Measurements from ENCODE around the gene NELFE.
A peak's percentile ranks its signal among the peaks of the same experiment; 100 is the strongest.
"Not testable (repeated sequence)": the region's sequence is repeated elsewhere in the genome, so short reads cannot be mapped to it uniquely, and the experiment has no call there.

The NELFE gene, protein sequence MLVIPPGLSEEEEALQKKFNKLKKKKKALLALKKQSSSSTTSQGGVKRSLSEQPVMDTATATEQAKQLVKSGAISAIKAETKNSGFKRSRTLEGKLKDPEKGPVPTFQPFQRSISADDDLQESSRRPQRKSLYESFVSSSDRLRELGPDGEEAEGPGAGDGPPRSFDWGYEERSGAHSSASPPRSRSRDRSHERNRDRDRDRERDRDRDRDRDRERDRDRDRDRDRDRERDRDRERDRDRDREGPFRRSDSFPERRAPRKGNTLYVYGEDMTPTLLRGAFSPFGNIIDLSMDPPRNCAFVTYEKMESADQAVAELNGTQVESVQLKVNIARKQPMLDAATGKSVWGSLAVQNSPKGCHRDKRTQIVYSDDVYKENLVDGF

DNA sequence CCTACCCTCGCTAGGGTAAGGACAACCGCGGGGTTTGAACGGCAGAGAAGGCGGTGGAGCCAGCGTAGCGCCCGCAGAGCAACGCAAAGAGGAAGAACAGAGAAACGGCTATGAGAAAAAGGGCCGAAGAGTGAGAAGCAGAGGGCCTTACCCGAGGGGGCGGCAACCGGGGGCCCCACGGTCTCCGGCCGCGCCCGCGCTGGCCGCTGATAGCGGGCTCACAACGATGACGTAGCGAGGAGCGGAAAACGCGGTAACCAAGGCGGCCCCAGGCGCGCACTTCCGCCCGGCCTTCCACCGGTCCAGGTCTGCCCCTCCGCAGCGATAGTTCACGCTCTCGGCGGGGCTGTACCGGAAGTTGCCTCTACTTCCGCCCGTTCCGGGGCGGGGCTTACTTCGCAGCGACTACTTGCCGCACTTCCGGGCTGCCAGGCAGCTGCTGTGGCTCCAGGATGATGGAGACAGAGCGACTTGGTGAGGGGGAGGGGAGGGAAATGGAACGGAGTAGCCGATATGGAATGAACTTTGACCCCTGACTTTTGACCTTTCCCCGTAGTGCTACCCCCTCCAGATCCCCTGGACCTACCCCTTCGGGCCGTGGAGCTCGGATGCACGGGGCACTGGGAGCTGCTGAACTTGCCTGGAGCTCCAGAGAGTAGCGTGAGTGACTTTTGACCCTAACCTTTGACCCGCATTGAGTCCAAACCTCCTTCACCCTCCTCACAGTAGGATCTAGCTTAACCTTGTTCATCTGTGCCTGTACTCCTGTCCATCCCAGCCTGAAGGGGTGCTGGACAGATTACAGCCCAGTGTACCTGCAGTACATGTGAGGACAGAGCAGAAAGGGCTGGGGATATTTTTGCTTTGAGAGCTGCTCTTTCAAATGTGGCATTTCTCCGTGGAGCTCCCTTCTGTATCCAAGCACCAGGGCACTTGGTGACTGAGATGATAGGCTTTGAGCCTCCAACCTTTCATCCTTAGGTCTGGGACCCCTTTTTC is at the start of gene NELFE, which contains the start of gene SKIC2:
TSS of gene NELFE (minus strand) at position 231 of the 999 bp plus-strand sequence. CDS start 525 bp downstream, outside the sequence.
TSS of gene SKIC2 (plus strand) at position 435 of the 999 bp plus-strand sequence. CDS start at position 453, 18 bp downstream.
- peak; percentile 79 for DNase-seq

DNA sequence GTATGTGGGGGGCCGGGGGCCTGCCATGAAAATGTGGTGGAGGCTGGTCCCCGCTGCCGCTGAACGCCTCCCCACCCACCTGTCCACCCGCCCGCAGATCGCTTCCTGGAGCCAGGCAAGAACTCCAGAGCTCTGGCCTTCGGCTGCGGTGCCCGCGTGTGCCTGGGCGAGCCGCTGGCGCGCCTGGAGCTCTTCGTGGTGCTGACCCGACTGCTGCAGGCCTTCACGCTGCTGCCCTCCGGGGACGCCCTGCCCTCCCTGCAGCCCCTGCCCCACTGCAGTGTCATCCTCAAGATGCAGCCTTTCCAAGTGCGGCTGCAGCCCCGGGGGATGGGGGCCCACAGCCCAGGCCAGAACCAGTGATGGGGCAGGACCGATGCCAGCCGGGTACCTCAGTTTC is 49.3 kb upstream of the NELFE start:
- DNase-seq = not testable (repeated sequence)

DNA sequence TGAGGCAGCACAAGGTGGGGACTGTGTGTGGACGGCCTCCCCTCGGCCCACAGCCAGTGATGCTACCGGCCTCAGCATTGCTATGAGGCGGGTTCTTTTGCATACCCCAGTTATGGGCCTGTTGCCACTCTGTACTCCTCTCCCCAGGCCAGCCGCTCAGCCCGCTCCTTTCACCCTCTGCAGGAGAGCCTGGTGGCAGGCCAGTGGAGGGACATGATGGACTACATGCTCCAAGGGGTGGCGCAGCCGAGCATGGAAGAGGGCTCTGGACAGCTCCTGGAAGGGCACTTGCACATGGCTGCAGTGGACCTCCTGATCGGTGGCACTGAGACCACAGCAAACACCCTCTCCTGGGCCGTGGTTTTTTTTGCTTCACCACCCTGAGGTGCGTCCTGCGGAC is 48.3 kb upstream of the NELFE start:
- DNase-seq = not testable (repeated sequence)

DNA sequence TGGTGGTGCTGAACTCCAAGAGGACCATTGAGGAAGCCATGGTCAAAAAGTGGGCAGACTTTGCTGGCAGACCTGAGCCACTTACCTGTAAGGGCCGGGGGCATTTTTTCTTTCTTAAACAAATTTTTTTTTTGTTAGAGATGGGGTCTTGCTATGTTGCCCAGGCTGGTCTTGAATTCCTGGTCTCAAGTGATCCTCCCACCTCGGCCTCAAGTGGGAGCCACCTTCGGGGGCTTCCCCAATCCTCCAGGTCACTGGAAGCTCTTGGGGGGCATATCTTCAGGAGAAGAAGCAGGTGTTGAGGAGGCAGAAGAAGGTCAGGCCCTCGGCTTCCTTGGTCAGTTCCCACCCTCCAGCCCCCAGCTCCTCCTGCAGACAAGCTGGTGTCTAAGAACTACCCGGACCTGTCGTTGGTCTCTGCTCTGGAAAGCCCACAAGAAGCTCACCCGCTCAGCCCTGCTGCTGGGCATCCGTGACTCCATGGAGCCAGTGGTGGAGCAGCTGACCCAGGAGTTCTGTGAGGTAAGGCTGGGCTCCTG is 47.3 kb upstream of the NELFE start:
- DNase-seq = not testable (repeated sequence)

DNA sequence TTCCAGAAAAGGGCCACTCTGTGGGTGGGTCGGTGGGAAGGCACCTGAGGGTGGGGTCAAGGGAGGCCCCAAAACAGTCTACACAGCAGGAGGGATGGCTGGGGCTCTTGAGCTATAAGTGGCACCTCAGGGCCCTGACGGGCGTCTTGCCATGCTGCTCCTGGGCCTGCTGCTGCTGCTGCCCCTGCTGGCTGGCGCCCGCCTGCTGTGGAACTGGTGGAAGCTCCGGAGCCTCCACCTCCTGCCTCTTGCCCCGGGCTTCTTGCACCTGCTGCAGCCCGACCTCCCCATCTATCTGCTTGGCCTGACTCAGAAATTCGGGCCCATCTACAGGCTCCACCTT is 46.7 kb upstream of the NELFE start:
- not testable (repeated sequence) for DNase-seq

DNA sequence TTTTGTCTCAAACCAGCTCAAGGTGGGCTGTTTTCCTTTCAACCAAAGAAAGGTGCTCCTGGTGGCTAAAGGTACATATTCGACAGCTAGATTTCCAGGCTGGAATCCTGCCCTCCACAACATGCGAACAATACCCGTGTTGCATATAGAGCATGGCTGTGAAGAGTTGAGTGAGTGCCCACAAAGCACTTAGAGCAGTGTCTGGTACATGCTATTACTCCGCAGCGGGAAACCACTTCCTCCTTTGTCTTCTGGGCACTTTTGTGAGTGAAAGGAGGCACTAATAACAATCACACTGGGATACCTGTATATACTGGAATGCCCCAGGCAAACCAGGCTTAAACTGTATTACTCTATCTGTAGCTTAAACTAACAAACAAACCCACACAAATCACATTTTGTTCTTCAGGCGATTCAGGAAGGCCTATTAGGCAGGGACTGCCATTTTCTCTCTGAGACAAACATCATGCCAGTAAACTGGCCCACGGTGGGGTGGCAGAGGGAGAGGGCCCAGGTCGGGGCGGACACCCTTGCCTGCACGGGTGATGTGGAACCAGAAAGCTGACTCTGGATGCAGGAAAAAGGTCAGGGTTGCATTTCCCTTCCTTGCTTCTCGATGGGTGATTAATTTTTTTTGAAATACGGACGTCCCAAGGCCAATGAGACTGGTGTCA is 46.2 kb upstream of the NELFE start:
- DNase-seq = not testable (repeated sequence)

DNA sequence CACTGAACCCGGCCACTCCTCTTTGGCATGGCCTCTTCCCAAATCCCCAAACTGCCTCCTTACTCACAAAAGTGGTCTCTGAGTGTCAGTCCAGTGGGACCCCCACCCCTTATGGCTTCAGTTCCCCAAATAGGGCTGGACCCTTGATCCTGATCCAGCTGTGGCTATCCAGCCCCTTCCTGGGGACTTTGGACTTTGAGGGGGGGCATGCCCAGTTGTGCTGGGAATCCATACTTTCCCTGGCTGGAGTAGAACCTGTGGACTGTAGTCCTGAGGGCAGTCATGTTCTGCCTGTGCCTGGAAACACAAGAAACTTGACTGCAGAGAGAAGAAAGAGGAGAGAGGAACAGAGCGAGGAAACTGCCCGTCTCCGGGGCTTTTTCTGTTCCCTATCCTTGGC is 45.6 kb upstream of the NELFE start:
- DNase-seq = not testable (repeated sequence)

DNA sequence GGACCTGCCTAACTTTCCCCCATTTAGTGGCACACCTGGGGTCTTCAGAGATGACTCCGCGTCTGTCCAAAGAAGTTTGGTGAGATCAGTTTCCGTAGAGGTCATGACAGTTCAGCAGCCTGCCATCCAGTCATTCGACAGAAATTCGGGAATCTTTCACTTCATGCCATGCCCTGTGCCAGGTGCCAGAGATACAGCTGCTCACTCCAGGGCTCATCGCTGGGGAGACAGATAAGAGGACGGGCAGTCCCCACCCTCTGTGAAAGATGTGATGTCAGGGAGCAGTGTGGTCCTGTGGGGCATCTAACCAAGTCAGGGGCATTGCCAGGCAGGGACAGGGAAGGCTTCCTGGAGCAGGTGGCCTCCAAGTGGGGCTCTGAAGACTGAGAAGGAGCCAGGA is 44.5 kb upstream of the NELFE start:
- DNase-seq = not testable (repeated sequence)

DNA sequence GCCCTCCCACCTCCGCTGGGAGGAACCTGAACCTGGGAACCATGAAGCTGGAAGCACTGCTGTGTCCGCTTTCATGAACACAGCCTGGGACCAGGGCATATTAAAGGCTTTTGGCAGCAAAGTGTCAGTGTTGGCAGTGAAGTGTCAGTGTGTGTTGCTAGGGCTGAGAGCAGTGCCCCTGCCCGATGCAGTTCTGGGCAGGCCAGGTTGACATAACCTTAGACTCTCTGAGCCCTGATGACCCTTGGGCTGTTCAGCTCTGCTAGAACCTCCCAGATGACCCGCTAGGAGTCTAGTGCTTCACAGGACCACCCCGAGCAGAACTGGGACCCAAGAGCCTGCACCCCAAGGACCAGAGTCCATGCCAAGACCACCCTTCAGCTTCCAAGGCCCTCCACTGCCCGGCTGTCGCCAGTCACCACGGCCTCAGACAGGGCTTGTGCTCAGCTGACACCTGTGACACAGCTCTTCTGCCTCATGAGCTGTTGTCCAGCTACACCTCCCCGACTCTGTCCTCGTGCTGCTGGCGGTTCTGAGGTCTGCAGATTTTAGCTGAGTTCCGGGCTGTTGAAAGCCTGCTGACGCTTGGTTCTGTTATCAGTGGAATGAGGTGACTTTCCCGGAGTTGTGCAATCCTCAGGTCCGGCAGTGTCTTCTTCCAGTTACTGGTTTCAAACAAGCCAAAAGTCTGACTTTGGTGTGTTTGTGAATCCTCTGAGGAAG is 43.9 kb upstream of the NELFE start:
- DNase-seq = not testable (repeated sequence)

DNA sequence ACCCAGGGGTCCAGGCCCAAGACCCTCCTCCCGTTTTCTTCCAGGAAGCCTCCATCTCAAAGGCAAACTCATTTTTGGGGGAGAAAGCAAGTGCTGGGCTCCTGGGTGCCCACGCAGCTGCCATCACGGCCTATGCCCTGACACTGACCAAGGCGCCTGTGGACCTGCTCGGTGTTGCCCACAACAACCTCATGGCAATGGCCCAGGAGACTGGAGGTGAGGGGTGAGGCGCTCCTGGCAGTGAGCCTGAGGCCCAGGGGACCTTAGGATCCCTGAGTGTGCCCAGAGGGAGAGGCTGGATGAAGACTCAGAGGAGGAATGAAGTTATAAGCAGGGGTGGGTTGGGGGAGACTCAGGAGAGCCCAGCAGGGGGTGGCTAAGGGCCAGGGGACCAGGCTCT is 37.6 kb upstream of the NELFE start:
- not testable (repeated sequence) for DNase-seq

DNA sequence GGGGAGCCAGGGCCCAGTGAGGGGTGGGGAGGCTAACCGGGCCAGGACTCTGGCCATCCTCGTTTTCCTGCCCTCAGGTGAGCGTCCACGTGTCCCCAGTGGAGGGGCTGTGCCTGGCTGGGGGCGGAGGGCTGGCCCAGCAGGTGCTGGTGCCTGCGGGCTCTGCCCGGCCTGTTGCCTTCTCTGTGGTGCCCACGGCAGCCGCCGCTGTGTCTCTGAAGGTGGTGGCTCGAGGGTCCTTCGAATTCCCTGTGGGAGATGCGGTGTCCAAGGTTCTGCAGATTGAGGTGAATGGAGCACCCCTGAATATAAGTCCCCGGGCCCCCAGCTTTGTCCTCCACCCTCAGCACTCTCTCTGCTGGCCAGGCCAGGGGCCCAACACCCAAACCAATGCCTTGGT is 35.6 kb upstream of the NELFE start:
- not testable (repeated sequence) for DNase-seq

DNA sequence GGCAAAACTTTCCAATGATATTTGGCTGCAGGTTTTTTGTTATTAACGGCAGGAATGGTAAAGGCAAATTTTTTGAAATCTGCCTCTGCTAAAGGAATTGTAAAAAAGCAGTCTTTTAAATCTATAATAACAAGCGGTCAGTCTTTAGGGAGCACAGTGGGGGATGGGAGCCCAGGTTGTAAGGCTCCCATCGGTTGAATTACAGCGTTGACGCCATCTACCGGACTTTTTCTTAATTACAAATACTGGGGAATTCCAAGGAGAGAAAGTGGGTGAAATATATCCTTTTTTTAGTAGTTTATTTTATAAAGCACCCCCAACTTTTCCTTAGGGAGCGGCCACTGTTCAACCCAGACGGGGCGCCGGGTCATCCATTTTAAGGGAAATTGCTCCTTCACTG is 30.6 kb upstream of the NELFE start:
- DNase-seq = not testable (repeated sequence)

DNA sequence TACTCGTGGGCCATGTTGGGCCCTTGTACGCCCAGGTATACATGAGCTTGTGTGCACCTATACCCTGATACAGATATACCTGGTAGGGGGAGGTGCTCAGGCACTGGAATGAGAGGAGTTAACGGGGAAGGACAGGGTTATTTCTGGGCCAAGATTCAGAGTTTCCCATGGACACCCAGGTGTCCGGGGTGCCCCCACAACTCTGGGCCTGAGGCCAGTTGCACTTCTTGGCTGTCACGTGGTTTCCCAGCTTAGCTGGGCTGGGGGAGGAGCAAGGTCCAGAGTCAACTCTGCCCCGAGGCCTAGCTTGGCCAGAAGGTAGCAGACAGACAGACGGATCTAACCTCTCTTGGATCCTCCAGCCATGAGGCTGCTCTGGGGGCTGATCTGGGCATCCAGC is 23.0 kb upstream of the NELFE start, which contains the start of gene C4A:
TSS of gene C4A (plus strand) at position 314 of the 400 bp plus-strand sequence. CDS start at position 365, 51 bp downstream.
- DNase-seq = not testable (repeated sequence)

DNA sequence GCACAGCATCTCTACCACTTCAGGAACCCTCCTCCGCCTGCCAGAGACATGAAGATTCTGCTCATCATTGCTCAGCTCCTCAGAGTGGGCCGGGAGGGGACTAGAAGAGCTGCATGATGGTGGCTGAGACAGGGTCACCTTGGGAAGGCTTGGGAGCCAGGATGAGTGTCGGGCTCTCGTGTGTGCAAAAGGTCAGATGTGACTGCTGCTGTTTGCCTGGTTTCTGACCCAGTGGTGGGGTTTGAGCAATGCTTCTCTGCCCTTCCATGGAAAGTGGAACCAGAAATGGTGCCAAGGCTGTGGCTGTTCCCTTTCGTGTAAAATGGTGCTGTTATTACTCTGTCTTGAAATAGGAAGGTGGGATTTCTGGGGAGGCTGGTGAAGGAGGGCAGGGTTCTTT is 22.2 kb upstream of the NELFE start:
- DNase-seq = not testable (repeated sequence)

DNA sequence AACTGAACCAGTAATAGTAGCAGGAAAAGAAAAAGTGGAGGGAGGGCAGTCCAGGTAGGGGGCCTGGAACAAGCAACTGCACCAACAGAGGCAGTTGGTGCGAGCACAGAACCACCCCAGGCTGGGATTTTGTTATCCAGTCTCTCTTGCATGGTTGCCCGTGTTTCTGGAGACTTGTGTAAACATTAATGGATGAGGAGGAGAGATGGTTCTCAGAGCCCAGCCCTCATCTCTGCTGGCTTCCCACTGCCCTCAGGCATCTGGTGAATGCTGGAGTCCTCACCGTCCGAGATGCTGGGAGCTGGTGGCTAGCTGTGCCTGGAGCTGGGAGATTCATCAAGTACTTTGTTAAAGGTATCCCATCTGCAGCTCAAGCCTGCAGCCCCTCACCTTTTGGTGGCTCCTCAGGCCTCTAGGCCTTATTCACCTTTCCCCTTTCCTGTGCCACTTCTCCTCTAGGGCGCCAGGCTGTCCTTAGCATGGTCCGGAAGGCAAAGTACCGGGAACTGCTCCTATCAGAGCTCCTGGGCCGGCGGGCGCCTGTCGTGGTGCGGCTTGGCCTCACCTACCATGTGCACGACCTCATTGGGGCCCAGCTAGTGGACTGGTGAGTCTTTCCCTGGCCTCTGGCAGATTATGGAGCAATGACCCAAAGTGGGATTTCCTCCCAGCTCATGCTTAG is 21.6 kb upstream of the NELFE start:
- DNase-seq = not testable (repeated sequence)

DNA sequence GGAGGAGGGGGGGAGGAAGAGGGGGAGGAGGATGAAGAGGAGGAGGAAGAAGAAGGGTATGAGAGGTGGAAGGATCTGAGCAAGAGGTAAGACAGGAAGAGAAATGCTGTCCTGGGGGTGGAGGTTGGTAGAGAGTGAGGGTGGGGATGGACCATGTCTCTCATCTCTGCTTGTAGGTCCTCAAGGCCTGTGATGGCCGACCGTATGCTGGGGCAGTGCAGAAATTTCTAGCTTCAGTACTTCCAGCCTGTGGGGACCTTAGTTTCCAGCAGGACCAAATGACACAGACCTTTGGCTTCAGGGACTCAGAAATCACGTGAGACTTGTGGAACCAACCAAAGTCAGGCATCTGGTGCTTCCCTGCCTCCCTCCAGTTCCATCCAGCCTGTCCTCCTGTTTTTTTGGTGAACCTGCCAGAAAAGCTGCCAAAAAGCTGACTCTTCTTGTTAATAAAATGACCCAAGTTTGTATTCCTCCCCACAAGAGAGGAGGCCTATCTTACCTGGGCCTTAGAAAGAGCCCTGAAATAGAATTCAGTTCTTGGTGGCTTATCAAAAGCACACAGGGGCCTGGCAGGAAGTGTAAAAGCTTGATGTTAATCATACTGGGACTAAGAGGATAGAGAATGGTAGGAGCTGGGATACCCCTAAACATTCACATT is 20.6 kb upstream of the NELFE start:
- DNase-seq = no peak

DNA sequence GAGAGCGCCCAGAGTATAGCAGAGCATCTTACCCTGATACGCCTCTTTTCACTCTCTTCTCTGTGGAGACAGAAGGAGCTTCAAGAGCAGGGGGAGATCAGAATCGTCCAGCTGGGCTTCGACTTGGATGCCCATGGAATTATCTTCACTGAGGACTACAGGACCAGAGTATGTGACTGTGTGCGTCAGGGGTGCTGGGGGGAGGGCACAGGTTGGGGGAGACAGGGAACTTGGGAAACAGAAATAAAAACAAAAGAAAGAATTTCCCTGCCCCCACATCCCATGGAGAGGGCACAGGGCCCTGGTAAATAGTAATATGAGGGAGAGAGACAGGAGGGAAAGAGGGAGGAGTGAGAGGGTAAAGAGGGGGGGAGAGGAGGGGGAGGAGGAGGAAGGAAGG is 20.1 kb upstream of the NELFE start:
- no peak for DNase-seq

DNA sequence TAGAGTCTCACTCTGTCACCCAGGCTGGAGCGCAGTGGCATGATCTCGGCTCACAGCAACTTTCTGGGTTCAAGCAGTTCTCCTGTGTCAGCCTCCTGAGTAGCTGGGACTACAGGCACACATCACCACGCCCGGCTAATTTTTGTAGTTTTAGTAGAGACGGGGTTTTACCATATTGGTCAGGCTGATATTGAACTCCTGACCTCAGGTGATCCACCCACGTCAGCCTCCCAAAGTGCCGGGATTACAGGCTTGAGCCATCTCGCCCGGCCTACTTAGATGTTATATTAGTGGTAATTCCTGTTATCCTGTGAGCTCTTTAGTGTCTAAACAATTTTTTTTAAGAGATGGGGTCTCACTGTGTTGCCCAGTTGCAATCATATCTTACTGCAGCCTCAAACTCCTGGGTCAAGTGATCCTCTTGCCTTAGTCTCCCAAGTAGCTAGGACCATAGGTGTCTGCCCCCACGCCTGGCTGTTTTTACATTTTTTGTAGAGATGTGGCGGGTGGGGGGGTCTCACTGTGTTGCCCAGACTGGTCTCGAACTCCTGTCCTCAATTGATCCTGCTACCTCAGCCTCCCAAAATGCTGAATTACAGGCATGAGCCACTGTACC is 19.2 kb upstream of the NELFE start:
- no peak for DNase-seq

DNA sequence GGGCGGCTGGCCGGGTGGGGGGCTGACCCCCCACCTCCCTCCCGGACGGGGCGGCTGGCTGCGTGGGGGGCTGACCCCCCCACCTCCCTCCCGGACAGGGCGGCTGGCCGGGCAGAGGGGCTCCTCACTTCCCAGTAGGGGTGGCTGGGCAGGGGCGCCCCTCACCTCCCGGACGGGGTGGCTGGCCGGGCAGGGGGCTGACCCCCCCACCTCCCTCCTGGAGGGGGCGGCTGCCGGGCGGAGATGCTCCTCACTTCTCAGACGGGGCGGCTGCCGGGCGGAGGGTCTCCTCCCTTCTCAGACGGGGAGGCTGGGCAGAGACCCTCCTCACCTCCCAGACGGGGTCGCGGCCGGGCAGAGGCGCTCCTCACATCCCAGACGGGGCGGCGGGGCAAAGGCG is 17.3 kb upstream of the NELFE start:
- not testable (repeated sequence) for DNase-seq

DNA sequence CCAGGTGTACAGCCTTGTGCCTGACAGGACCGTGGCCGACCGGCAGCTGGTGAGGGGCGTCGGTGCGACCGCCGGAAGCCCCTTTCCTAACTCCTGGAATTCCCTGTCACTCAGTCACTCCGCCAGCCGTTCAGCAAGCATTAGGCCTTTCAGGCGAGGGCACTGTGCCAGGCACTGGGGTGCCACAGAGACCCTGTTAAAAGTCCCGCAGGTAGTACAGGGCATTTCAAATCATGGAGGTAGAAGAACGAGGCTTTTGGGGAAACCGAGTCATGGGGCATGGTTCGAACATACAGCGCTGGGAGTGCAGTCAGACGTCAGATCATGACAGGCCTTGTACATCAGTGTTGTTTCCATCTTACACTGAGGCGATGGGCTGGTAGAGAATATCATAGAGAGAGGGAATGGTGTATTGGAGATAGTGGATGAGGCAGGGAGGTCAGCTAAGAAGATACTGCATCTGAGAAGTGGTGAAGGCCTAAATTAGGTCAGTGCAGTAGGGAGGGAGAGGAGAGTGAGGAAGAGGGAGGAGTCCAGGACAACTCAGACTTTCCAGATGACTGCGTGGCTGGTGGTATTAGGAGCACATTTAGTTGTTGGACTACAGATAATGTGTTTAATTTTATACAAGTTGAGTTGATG is 14.1 kb upstream of the NELFE start:
- no peak for DNase-seq

All from NCI-H2029 treated with DMSO at 0.1 percent for 48 hours (cell line).